HG02759 (cell line): ENCODE results near the gene MSH5.

Source experiments
- ATAC-seq: cut with Tn5 transposase; IDR thresholded peaks from one replicate; pipeline ENCODE4 v1.9.1; 2021; ENCODE audit warnings: mild to moderate bottlenecking, moderate library complexity; ENCODE audit not compliant: unreplicated experiment

MSH5 gene

GRCh38 chr6:31752739-31753319, 13.0 kb downstream of the MSH5 start:
- no peak for ATAC-seq

GRCh38 chr6:31758281-31758680, 18.5 kb downstream of the MSH5 start:
- no peak for ATAC-seq

- no peak for ATAC-seq
These were observed 21.0 kb downstream of the MSH5 start for GRCh38 chr6:31760790-31761189.

- no peak for ATAC-seq
These were observed 21.5 kb downstream of the MSH5 start for GRCh38 chr6:31761343-31761742.

- no peak for ATAC-seq
These were observed 22.6 kb downstream of the MSH5 start, which contains the start of gene SAPCD1 for GRCh38 chr6:31762356-31762755. SAPCD1 (plus strand) TSS chr6:31762656; CDS start chr6:31763055, 399 bp downstream.

- no peak for ATAC-seq
These were observed 23.2 kb downstream of the MSH5 start for GRCh38 chr6:31762878-31763618.

DNA sequence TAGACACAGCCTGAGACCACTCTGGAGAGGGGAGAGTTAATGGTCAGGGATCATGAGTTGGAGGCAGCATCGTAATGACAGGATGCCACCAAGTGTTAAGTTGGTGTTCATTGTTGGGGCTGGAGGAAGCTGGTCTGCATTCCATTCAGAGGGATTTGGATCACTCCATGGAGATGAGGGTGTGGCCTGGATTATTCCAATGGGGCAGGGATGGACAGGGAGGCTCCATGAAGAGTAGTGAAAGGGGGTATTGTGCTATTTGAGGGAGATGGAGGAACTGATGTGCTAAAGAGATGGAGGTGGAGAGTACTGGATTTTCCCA, 23.8 kb downstream of the MSH5 start:
- no peak for ATAC-seq

GRCh38 chr6:31764198-31764597, 24.4 kb downstream of the MSH5 start:
- ATAC-seq = no peak

GRCh38 chr6:31765559-31765909, 25.7 kb downstream of the MSH5 start:
- ATAC-seq = no peak

GRCh38 chr6:31765910-31766794, 26.3 kb downstream of the MSH5 start:
- no peak for ATAC-seq

- ATAC-seq = no peak
These were observed 27.4 kb downstream of the MSH5 start for GRCh38 chr6:31767096-31767645.

DNA sequence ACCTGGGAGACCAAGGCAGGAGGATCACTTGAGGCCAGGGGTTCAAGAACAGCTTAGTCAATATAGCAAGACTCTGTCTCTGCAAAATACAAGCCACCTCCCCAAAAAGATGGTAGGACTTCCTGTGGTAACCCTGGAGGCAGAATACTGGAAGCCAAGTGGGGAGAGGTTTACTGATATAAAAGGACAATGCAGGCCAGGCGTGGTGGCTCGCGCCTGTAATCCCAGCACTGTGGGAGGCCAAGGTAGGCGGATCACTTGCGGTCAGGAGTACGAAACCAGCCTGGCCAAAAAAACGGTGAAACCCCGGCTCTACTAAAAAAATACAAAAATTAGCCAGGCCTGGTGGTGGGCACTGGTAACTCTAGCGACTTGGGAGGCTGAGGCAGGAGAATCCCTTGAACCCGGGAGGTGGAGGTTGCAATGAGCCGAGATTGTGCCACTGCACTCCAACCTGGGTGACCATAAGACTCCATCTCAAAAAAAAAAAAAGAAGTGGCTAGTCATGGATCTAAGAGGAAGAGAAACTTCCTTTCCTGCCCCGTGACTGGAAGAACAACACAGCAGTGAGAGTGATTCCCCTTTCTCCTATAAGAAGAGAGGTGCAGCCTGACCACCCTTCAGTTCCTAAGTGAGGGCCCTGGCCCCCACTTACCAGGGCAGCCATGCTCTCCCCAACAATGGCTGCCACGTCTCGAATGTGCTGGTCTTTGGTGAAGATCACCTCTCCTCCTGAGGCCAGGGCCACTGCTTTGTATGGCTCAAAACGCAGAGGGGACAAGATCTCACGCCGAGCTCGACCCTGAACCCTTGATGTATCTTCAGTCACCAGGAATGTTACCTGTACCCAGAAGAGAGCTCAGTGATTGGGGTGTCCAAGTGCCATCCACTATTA, 28.8 kb downstream of the MSH5 start:
- ATAC-seq = no peak

DNA sequence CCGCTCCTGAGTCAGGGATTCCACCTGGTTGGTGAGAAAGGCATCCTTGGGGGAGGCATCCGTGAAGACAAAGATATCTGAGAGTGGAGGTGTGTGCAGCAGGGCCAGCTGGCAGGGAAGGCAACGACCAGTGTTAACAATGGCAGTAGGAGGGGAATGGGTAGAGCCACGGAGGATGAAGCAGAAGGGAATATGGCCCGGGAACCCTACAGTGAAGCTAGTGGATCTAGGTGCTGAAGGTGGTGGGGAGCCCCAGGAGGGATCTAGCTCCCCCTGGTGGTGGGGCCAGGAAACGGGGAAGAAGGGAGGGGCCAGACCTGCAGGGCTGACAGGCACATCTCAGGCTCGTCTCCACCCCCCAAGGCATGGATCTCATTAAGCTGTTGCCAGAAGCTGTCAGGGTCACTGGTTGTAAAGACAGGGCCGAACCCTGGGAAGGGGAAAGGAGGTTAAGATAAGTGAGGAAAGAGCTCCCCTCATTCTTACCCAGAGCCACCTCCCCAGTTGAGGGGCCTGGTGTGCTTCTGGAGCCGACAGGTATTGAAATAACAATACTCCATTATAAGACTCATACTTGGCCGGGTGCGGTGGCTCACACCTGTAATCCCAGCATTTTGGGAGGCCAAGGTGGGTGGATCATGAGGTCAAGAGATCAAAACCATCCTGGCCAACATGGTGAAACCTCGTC, 30.0 kb downstream of the MSH5 start:
- no peak for ATAC-seq

GRCh38 chr6:31770860-31771259, 31.1 kb downstream of the MSH5 start:
- ATAC-seq = no peak

GRCh38 chr6:31771992-31772358, 32.2 kb downstream of the MSH5 start:
- no peak for ATAC-seq

- ATAC-seq = no peak
These were observed 35.4 kb downstream of the MSH5 start for GRCh38 chr6:31775184-31775583.

- no peak for ATAC-seq
These were observed 36.1 kb downstream of the MSH5 start for GRCh38 chr6:31775633-31776484.

GRCh38 chr6:31776485-31776988, 36.7 kb downstream of the MSH5 start:
- no peak for ATAC-seq
